UCSD-AML1 (cell line): ENCODE data around the gene NTM.
"Not testable (repeated sequence)": the region's sequence is repeated elsewhere in the genome, so short reads cannot be mapped to it uniquely, and the experiment has no call there.

Experiments used
- DNase-seq: peaks from one replicate; lab custom pipeline; 2025; ENCODE audit not compliant: unreplicated experiment; lab: John Stamatoyannopoulos, UW

Gene NTM

DNA sequence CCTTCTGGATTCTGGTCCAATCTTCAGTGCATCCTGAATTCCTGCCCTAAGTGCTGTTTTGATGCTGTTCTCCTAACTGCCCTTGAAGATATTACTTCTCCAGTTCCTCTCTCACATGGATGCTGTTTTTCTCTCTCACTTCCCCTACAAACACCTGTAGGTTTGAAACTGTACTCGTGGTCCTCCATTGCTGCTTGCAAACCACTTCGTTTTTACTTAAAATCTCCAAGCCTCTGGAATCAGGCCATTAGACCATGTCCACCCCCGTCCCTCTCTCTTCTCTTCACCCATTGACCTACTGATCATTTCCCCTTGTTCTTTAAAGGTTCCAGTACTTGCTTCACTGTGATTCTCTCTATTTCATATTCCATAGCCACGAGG lies 988.1 kb downstream of the NTM start:
- no peak for DNase-seq

- no peak for DNase-seq
Observed at GRCh38 chr11:132361011-132361550, 990.7 kb downstream of the NTM start.

DNA sequence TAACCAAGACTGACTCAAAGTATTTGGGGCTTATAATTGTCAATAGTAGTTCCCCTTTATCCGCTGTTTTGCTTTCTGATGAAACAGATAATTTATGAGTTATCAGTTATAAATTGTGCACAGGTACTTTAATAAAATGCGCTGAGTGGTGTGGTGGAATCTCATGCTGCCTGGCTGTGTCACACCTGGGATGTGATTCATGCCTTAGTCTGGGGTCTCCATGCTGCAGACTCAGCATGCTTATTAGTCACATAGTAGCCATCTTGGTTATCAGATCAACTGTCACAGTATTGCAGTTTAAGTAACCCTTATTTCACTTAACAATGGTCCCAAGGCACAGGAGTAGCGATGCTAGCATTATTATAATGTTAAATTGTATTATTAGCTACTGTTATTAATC lies 995.2 kb downstream of the NTM start:
- no peak for DNase-seq

- DNase-seq = no peak
Observed at GRCh38 chr11:132367293-132367692, 996.9 kb downstream of the NTM start.

GRCh38 chr11:132370114-132370513 lies 999.7 kb downstream of the NTM start:
- DNase-seq = not testable (repeated sequence)

GRCh38 chr11:132373405-132374143 lies 1003.2 kb downstream of the NTM start:
- DNase-seq = no peak

DNA sequence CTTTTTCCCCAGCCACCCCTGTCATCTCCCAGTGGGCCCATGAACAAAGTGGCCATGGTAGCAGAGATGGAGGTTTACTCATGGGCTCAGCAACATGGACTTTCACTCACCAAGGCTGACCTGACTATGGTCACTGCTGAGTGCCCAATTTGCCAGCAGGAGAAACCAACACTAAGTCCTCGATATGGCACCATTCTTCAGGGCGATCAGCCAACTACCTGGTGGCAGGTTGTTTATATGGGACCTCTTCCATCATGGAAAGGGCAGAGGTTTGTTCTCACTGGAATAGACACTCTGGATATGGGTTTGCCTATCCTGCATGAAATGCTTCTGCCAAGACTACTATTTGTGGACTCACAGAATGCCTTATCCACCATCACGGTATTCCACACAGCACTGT lies 1009.1 kb downstream of the NTM start:
- no peak for DNase-seq
